Ishikawa (cell line): ENCODE results near the gene CMSS1.

Experiments used
- CEBPB ChIP-seq: IDR thresholded peaks from 2 replicates; pipeline ENCODE4 v1.6.1; 2012
- CREB1 ChIP-seq: IDR thresholded peaks from 2 replicates; pipeline ENCODE4 v1.6.1; 2012; ENCODE audit warnings: low read depth
- EGR1 ChIP-seq: IDR thresholded peaks from 2 replicates; pipeline ENCODE4 v1.6.1; 2012
- EP300 ChIP-seq: IDR thresholded peaks from 2 replicates; pipeline ENCODE4 v1.6.1; 2012; ENCODE audit warnings: borderline replicate concordance
- FOXM1 ChIP-seq: IDR thresholded peaks from 2 replicates; pipeline ENCODE4 v1.6.1; 2012; ENCODE audit warnings: low read depth, borderline replicate concordance
- RAD21 ChIP-seq: IDR thresholded peaks from 2 replicates; pipeline ENCODE4 v1.6.1; 2012; ENCODE audit warnings: low read depth
- TAF1 ChIP-seq: IDR thresholded peaks from 2 replicates; pipeline ENCODE4 v1.6.1; 2012; ENCODE audit warnings: low read depth, mild to moderate bottlenecking
- TCF12 ChIP-seq: IDR thresholded peaks from 2 replicates; pipeline ENCODE4 v1.6.1; 2012; ENCODE audit warnings: low read depth
- TEAD4 ChIP-seq: IDR thresholded peaks from 2 replicates; pipeline ENCODE4 v1.6.1; 2012
- YY1 ChIP-seq: IDR thresholded peaks from 2 replicates; pipeline ENCODE4 v1.6.1; 2012; ENCODE audit warnings: low read depth
- TF ChIP-seq, protein P1 (sequence below): IDR thresholded peaks from 2 replicates; pipeline ENCODE4 v1.6.1; 2012
- TF ChIP-seq, protein P2 (sequence below): IDR thresholded peaks from 2 replicates; pipeline ENCODE4 v1.6.1; 2012; ENCODE audit warnings: low read depth, mild to moderate bottlenecking
- TF ChIP-seq, protein P3 (sequence below): IDR thresholded peaks from 2 replicates; pipeline ENCODE4 v1.6.1; 2012

DNA sequence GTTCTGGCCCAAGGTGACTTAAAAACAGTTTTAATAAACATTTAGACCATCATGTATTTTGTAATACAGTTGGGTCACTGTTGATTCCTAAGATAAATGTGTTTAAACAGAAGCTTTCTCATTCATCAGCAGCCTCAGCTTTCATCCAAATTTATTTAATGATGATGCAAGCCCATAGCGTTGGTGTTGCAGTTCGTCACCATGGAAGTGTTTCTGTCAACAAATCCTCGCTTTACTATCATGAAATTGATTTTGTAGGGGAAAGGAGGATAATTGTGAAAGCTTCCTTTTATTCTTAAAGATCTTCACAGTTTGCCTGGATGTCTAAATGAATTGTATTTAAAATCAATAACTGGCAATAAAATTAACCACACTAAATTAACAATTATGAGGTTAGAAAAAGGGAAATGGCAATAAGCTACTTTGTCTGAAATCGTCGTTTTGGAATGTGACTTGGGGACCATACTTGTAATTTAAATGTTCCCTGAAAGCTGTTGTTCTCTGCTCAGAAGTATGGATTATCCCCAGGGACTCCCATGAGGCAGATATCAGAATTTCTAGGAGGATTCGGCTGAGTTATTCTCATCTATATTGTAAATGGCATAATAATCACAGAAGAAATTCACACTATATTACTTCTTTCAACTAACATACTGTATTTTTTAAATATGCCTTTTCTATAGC, 29.0 kb downstream of the CMSS1 start:
- no peak for TF ChIP-seq RAD21
- no peak for TF ChIP-seq YY1
- TF ChIP-seq TAF1: no peak
- TF ChIP-seq CEBPB: no peak
- TF ChIP-seq, protein P1, sequence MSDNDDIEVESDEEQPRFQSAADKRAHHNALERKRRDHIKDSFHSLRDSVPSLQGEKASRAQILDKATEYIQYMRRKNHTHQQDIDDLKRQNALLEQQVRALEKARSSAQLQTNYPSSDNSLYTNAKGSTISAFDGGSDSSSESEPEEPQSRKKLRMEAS: no peak
- no peak for TF ChIP-seq CREB1
- TF ChIP-seq, protein P2, sequence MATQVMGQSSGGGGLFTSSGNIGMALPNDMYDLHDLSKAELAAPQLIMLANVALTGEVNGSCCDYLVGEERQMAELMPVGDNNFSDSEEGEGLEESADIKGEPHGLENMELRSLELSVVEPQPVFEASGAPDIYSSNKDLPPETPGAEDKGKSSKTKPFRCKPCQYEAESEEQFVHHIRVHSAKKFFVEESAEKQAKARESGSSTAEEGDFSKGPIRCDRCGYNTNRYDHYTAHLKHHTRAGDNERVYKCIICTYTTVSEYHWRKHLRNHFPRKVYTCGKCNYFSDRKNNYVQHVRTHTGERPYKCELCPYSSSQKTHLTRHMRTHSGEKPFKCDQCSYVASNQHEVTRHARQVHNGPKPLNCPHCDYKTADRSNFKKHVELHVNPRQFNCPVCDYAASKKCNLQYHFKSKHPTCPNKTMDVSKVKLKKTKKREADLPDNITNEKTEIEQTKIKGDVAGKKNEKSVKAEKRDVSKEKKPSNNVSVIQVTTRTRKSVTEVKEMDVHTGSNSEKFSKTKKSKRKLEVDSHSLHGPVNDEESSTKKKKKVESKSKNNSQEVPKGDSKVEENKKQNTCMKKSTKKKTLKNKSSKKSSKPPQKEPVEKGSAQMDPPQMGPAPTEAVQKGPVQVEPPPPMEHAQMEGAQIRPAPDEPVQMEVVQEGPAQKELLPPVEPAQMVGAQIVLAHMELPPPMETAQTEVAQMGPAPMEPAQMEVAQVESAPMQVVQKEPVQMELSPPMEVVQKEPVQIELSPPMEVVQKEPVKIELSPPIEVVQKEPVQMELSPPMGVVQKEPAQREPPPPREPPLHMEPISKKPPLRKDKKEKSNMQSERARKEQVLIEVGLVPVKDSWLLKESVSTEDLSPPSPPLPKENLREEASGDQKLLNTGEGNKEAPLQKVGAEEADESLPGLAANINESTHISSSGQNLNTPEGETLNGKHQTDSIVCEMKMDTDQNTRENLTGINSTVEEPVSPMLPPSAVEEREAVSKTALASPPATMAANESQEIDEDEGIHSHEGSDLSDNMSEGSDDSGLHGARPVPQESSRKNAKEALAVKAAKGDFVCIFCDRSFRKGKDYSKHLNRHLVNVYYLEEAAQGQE: no peak
- no peak for TF ChIP-seq TEAD4
- TF ChIP-seq, protein P3, sequence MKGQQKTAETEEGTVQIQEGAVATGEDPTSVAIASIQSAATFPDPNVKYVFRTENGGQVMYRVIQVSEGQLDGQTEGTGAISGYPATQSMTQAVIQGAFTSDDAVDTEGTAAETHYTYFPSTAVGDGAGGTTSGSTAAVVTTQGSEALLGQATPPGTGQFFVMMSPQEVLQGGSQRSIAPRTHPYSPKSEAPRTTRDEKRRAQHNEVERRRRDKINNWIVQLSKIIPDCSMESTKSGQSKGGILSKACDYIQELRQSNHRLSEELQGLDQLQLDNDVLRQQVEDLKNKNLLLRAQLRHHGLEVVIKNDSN: no peak
- no peak for TF ChIP-seq EP300
- no peak for TF ChIP-seq FOXM1
- no peak for TF ChIP-seq EGR1
- no peak for TF ChIP-seq TCF12
